ENCODE measurements around the gene DOK7.

DOK7 gene

DNA sequence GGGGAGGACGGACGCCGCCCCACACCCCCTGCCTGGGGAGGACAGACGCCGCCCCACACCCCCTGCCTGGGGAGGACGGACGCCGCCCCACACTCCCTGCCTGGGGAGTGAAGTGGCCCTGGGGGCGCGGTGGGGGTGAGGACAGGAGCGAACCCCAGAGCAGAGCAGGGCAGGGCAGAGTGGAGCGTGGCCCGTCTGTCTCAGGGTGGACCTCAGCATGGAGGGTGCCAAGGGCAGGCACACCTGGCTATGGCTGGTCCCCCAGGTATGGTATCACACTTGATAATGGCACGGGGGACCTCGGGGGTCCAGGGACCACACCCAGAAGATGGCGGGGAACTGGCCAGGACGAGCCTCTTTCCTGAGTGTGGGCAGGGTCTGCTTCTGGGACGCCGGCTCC is 59.5 kb downstream of the DOK7 start:
- no peak overlapping the region for H3K4me3 ChIP-seq (replicated peaks; ENCODE audit: low read depth, low read length)
- TF ChIP-seq, protein P1, sequence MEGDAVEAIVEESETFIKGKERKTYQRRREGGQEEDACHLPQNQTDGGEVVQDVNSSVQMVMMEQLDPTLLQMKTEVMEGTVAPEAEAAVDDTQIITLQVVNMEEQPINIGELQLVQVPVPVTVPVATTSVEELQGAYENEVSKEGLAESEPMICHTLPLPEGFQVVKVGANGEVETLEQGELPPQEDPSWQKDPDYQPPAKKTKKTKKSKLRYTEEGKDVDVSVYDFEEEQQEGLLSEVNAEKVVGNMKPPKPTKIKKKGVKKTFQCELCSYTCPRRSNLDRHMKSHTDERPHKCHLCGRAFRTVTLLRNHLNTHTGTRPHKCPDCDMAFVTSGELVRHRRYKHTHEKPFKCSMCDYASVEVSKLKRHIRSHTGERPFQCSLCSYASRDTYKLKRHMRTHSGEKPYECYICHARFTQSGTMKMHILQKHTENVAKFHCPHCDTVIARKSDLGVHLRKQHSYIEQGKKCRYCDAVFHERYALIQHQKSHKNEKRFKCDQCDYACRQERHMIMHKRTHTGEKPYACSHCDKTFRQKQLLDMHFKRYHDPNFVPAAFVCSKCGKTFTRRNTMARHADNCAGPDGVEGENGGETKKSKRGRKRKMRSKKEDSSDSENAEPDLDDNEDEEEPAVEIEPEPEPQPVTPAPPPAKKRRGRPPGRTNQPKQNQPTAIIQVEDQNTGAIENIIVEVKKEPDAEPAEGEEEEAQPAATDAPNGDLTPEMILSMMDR (IDR thresholded peaks at IDR 0.05; ENCODE audit: low read depth, low read length, missing control alignments): no peak
- DNase-seq (ENCODE audit: extremely low read depth, low read depth): no peak

DNA sequence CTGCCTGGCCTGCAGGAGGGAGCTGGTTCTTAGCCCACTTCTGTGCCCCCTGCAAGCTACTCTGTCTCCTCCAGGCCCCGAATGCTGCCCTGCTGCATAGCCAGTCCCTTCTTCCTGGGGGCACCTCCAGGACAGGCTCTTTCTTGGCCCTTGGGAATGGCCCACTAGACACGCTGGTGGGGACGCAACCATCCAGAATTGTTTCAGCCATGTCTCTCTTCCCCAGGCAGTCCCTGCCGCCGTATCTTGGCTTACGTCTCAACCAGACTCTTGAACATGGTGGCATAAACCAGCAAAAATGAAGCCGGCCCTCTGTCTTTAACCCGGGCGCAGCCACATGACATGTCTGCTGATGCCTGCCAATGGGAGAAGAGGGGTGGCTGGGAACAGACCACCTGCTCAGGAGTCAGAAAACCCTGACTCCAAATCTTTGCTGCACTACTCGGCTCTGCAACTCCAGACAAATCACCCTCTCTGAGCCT is 60.1 kb downstream of the DOK7 start:
- TF ChIP-seq, protein P1 (IDR thresholded peaks at IDR 0.05; ENCODE audit: low read depth, low read length, missing control alignments): no peak
- no peak overlapping the region for H3K4me3 ChIP-seq (replicated peaks; ENCODE audit: low read depth, low read length)
- DNase-seq (ENCODE audit: extremely low read depth, low read depth): no peak

DNA sequence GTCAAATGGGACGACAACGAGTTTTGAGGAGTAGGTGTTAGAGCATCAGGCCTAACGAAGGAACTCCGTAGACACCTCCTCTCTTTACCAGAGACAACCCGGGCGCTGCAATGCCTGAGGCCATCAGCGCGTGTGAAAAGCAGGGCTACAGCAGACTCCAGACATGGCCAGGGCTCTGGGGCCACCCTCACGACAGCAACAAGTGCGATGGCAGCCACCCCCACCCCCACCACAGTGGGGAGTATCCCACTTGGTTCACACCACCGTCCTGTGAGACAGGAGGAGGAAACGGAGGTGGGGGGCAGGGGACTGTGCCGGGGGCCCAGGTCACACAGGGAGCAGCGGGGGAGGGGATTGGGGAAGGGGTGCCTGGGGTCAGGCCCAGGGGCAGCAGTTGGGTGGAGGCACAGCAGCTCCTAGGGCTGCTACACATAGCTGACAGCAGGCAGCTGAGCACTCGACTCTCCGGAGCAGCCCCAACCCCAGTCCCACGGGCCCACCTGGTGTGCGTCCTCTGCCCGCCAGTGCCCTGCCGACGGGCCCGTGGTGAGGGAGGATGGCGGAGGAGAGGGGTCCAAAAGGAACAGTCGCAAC is 60.6 kb downstream of the DOK7 start:
- no peak overlapping the region for H3K4me3 ChIP-seq (replicated peaks; ENCODE audit: low read depth, low read length)
- DNase-seq (ENCODE audit: extremely low read depth, low read depth): no peak
- TF ChIP-seq, protein P1 (IDR thresholded peaks at IDR 0.05; ENCODE audit: low read depth, low read length, missing control alignments): no peak

DNA sequence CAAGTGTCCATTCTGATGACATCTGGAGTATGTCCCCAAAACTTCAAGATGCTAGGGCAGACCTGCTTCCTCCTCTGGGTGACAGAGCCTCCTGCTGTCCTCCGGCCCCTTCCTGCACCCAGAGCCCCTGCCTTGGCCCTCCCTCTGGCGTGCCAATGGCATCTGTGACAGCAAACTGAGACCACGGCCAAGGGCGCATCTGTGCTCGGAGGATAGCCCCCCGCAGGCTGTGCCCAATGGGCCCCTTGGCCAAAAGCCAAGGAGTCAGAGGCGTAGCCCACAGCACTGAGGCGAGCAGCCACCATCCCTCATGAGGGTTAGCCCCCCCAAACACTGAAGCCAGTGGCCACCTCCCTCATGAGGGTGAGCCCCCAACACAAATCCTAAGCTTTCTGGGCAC is 61.2 kb downstream of the DOK7 start:
- DNase-seq (ENCODE audit: extremely low read depth, low read depth): no peak
- TF ChIP-seq, protein P1 (IDR thresholded peaks at IDR 0.05; ENCODE audit: low read depth, low read length, missing control alignments): no peak
- no peak overlapping the region for H3K4me3 ChIP-seq (replicated peaks; ENCODE audit: low read depth, low read length)

DNA sequence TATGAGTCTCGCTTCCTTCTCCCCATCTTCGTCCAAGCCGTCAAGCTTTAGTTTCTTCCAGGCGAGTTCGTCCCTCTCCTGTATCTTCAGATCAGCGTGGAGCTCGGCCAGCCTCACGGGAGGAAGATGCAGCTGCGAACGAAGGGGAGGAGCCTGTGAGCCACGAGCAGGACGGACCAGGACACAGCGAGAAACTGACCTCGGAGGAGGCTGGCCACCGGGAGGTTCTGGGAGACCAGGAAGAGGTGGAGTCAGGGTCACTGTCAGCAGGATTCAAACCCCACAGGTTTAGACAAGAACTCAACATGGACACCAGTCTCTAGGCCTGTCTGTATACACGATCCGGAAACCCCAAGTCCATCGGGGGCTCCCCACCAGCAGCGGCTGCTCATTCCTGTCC is 61.8 kb downstream of the DOK7 start:
- TF ChIP-seq, protein P1 (IDR thresholded peaks at IDR 0.05; ENCODE audit: low read depth, low read length, missing control alignments): no peak
- DNase-seq (ENCODE audit: extremely low read depth, low read depth): no peak
- no peak overlapping the region for H3K4me3 ChIP-seq (replicated peaks; ENCODE audit: low read depth, low read length)

DNA sequence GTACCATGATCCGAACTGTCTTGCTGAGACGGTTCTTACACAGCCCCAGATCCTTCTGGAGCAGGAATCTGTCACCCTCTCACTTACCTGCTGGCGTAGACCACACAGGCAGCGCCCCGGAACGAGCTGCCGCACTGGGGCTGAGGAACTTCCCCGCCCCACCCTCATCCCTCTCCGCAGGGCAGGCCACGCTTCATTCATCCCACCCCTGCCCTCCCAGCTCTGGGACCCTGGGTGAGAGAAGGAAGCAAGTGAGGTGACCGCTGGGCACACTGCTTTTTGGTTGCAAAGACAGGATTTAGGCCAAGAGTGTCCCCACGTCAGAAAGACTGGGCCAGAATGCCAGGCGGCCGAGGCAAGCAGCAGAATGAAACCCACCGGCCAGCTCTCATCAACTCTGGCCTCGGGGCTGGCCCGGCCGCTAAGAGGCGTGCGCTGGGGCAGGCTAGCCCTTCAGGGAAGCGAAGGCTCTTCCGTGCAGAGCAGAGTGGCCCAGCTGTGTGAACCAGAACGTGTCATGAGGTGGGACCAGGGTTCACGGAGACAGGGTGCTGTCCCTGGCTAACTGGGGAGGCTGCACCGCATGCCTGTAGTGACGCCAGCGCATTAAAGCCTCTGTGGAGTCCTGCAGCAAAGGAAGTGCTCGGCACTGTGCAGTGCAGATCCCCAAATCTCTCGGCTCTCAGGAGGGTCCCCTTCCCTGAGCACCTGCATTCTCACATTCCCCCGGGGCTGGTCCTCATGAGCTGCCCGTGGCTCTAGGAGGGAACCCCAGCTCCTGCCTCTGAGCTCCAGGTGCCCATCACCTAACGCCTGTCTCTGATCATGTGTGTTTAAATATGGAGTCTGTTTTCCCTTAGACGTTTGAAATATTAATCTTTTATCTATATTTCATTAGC is 62.7 kb downstream of the DOK7 start:
- DNase-seq (ENCODE audit: extremely low read depth, low read depth): no peak
- TF ChIP-seq, protein P1 (IDR thresholded peaks at IDR 0.05; ENCODE audit: low read depth, low read length, missing control alignments): no peak
- H3K4me3 ChIP-seq (replicated peaks; ENCODE audit: low read depth, low read length): no peak overlapping the region

All from HFF-Myc (cell line).